GM12878 (cell line): ENCODE data around the gene ISCU. TPM values are rescaled to one million over a fixed set of nuclear protein-coding genes. Genes with fewer than 3 reads are reported as not detected.

Experiments used
- BHLHE40 ChIP-seq, 2 experiments: fragments of 450-650 bp in 1 of 2; IDR thresholded peaks; 2 replicates each; pipeline ENCODE4 v1.6.1; 2011 to 2017; ENCODE audit warnings: low read depth in 2 of 2, borderline replicate concordance in 1 of 2, improper control_type of control experiment in 1 of 2, low read length in 1 of 2, mild to moderate bottlenecking in 1 of 2
- CHD1 ChIP-seq: IDR thresholded peaks from 2 replicates; pipeline ENCODE4 v1.6.1; 2012; ENCODE audit warnings: low read depth, low read length, improper control_type of control experiment
- HDAC6 ChIP-seq: fragments of 200-600 bp; sonication (generic); IDR thresholded peaks from one replicate; pipeline ENCODE4 v1.8.0; 2017; ENCODE audit warnings: antibody characterized with exemption; ENCODE audit not compliant: unreplicated experiment
- IRF3 ChIP-seq: fragments of 450-650 bp; IDR thresholded peaks from 2 replicates; pipeline ENCODE4 v1.6.1; 2014; ENCODE audit warnings: mild to moderate bottlenecking
- IRF4 ChIP-seq: IDR thresholded peaks from 2 replicates; pipeline ENCODE4 v1.6.1; 2011; ENCODE audit warnings: low read depth, low read length
- PBX3 ChIP-seq: IDR thresholded peaks from 2 replicates; pipeline ENCODE4 v1.6.1; 2011; ENCODE audit warnings: mild to moderate bottlenecking, low read depth, low read length, moderate library complexity; ENCODE audit not compliant: insufficient replicate concordance
- PKNOX1 ChIP-seq: fragments of 450-650 bp; IDR thresholded peaks from 2 replicates; pipeline ENCODE4 v1.6.1; 2016; ENCODE audit warnings: mild to moderate bottlenecking
- POLR2AphosphoS2 ChIP-seq: IDR thresholded peaks from 2 replicates; pipeline ENCODE4 v1.6.1; 2011; ENCODE audit warnings: low read depth, mild to moderate bottlenecking, low read length, improper control_type of control experiment, moderate library complexity
- POU2F2 ChIP-seq: IDR thresholded peaks from 3 replicates; pipeline ENCODE4 v1.6.1; 2011; ENCODE audit warnings: low read depth, mild to moderate bottlenecking, low read length, borderline replicate concordance
- RAD21 ChIP-seq: IDR thresholded peaks from 2 replicates; pipeline ENCODE4 v1.6.1; 2011; ENCODE audit warnings: mild to moderate bottlenecking, low read depth, low read length, moderate library complexity; ENCODE audit not compliant: insufficient read depth
- RELB ChIP-seq: fragments of 450-650 bp; IDR thresholded peaks from 2 replicates; pipeline ENCODE4 v1.6.1; 2017; ENCODE audit warnings: low read depth, mild to moderate bottlenecking, moderate library complexity
- REST ChIP-seq: IDR thresholded peaks from 2 replicates; pipeline ENCODE4 v1.6.1; 2012; ENCODE audit warnings: mild to moderate bottlenecking, low read depth, low read length
- SKIL ChIP-seq: fragments of 450-650 bp; IDR thresholded peaks from 2 replicates; pipeline ENCODE4 v1.6.1; 2017; ENCODE audit warnings: mild to moderate bottlenecking, low read depth, inconsistent platforms; ENCODE audit not compliant: poor library complexity, severe bottlenecking
- SMAD5 ChIP-seq: IDR thresholded peaks from 2 replicates; pipeline ENCODE4 v1.6.1; 2016; ENCODE audit warnings: antibody characterized with exemption, low read depth
- STAT3 ChIP-seq: IDR thresholded peaks from 2 replicates; pipeline ENCODE4 v1.6.1; 2011; ENCODE audit warnings: low read depth, low read length, improper control_type of control experiment
- SUPT20H ChIP-seq: IDR thresholded peaks from 2 replicates; pipeline ENCODE4 v1.6.1; 2011; ENCODE audit warnings: low read depth, mild to moderate bottlenecking, low read length, moderate library complexity, borderline replicate concordance; ENCODE audit not compliant: control insufficient read depth
- ZNF217 ChIP-seq: fragments of 450-650 bp; IDR thresholded peaks from 2 replicates; pipeline ENCODE4 v1.6.1; 2017; ENCODE audit warnings: antibody characterized with exemption, mild to moderate bottlenecking
- ZNF384 ChIP-seq: IDR thresholded peaks from 2 replicates; pipeline ENCODE4 v1.6.1; 2012; ENCODE audit warnings: low read depth, mild to moderate bottlenecking, low read length, improper control_type of control experiment, borderline replicate concordance
- ZNF622 ChIP-seq: fragments of 450-650 bp; IDR thresholded peaks from 2 replicates; pipeline ENCODE4 v1.6.1; 2017; ENCODE audit warnings: mild to moderate bottlenecking, inconsistent platforms
- ZZZ3 ChIP-seq: IDR thresholded peaks from 2 replicates; pipeline ENCODE4 v1.6.1; 2011; ENCODE audit warnings: low read depth; ENCODE audit not compliant: control insufficient read depth, insufficient read length
- polyA plus RNA-seq, 11 experiments: library from polyadenylated mRNA; depleted of rRNA in 4 of 11; unstranded in 6 of 11; stranded (reverse) in 5 of 11; fragments of >200 nt; fragmentation: Nextera tagmentation in 4 of 11; fragmentation: Illumina TruSeq in 1 of 11; extraction: Ambion mirVana in 4 of 11; extraction: Trizol in 1 of 11; gene quantifications; 1 replicate in 1 of 11; 2 replicates in 10 of 11; pipeline versions ENCODE4 v1.2.1 to v1.2.3, GENCODE V29; 2011 to 2016; ENCODE audit warnings: inconsistent platforms in 2 of 11, missing spikeins in 2 of 11, low read depth in 1 of 11
- total RNA-seq, 4 experiments: library from RNA; depleted of rRNA in 3 of 4; stranded (reverse); fragments of >200 nt in 3 of 4; fragmentation: Illumina TruSeq in 1 of 4; extraction: Trizol in 1 of 4; gene quantifications; 2 replicates each; pipeline versions ENCODE4 v1.2.1 to v1.2.3, GENCODE V29; 2013 to 2021

Gene ISCU
- total and polyA plus RNA-seq, 10 of the 15 experiments (the other 5 are each of a cell fraction or from before 2014, with no cell fraction given), result 32.8 to 260 (median 127) TPM

- TF ChIP-seq POLR2AphosphoS2 (peak; percentile 51; the same call in 1 of the 2 replicates), IRF4 (no peak), STAT3 (no peak), IRF3 (no peak), ZNF217 (no peak), CHD1 (0 out of 2 replicates have a peak, but pooled peaks have one; percentile 81), SUPT20H (no peak), HDAC6 (no peak), SKIL (no peak), REST (no peak), POU2F2 (peak; percentile 46; the same call in 1 of the 3 replicates), PBX3 (no peak), PKNOX1 (no peak), ZNF622 (no peak), ZZZ3 (no peak), RELB (peak; percentile 37; the same call in 1 of the 2 replicates), ZNF384 (no peak), SMAD5 (no peak), RAD21 (no peak), BHLHE40 (IDR thresholded peaks at IDR 0.05; ENCODE audit: borderline replicate concordance in 1 of 2, low read depth in 2 of 2, low read length in 1 of 2) (peak; percentile 94 to 96)
Observed at GRCh38 chr12:108565976-108566375, 3.6 kb downstream of the ISCU start (continued).
